Measurements from ENCODE around the gene CSNK2A1. TPM values are rescaled to one million over a fixed set of nuclear protein-coding genes. Genes with fewer than 3 reads are reported as not detected.

CSNK2A1 gene
- total RNA-seq, 2 experiments from 2014 or later: 111 to 124 TPM

DNA sequence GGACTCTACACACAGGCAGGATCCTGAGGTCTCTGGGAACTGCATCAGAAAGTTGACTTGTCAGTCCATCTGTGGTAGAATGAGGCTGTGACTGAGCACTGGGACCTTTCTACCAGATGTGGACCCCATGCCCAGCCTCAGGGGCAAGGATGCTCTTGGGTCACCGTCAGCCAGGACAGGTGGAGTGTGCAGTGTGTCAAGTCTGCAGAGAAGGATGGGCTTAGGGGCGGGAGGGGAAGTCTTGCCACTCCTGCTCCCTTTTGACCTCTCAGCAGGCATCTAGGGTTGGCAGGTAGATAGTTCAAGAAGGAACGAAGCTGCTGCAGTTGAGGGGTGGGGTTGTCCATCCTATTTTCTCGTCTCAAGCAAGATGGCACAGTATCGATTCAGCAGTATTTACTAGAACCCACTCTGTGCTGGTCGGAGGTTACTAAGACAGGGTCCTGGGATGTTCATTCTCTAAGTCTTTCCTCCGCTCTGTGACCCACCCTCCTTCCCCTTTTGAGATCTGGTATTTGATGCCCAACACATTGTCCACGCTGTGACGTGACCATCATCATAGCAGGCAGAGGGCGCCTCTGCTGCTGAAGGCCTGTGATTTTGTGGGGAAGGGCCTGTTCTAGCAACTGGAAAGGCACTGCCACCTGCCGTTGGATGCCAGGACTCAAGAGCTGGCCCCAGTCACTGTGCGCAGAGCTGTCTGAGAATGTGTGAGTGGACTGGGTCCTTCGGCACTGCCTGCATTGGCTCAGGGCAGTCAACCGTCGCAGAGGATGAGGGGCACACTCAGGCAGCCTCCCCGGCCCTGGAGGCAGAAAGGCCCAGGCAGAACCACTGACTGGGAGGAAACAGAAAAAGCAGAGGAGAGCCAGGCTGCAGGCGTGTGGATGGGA is 112.3 kb downstream of the CSNK2A1 start:
- Mint-ChIP-seq H3K4me3 (no peak overlapping the region), H3K4me1 (peaks cover 52% of the 10 kb centered on the region), H3K36me3 (peaks cover 54% of the 10 kb centered on the region)

GRCh38 chr20:430091-430999 is 113.2 kb downstream of the CSNK2A1 start:
- no peaks in the 10 kb centered on the region for H3K27me3 Mint-ChIP-seq
- DNase-seq (no peak), ATAC-seq (no peak)
- H3K27ac Mint-ChIP-seq: peak overlapping the region; percentile 35
- no peak overlapping the region for H3K4me3 Mint-ChIP-seq
- no peaks in the 10 kb centered on the region for H3K9me3 Mint-ChIP-seq (ENCODE audit: low read depth)
- H3K4me1 Mint-ChIP-seq: peaks cover 48% of the 10 kb centered on the region
- peaks cover 47% of the 10 kb centered on the region for H3K36me3 Mint-ChIP-seq
- CTCF ChIA-PET: interaction anchor here (1.0 kb wide), 1 partner anchor 8 kb away, joined by 5 read pairs; no protein-coding TSS in a partner anchor

More for the DNA sequence above, 112.3 kb downstream of the CSNK2A1 start:
- Mint-ChIP-seq H3K27ac (peak overlapping the region; percentile 64), H3K9me3 (ENCODE audit: low read depth) (no peaks in the 10 kb centered on the region), H3K27me3 (no peaks in the 10 kb centered on the region)
- CTCF ChIA-PET: interaction anchor here (0.6 to 1.0 kb wide), 2 partner anchors 51 to 77 kb away, joined by 4 to 6 read pairs; partner anchors contain the start of gene TRIB3
- DNase-seq (peak; percentile 58), ATAC-seq (no peak)

DNA sequence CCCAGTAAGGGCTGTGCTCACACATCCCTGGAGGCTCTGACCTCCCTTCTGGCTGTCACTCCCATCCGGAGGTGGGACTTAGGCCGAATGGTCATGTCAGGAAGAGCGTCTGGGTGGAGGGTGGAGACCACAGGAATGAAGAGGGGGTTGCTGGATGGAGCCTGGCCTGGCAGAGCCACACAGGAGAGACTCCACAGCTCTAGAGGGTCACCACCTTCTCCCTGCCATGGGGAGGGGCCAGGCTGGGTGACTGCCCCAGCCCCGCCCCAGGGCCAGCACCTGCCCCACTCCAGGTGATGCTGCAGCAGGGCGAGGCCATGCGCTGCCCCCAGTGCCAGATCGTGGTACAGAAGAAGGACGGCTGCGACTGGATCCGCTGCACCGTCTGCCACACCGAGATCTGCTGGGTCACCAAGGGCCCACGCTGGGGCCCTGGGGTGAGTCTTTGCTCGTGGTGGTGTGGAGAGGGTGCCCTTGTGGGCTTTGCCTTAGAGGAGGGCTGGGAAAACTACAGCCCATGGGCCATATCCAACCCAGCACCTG is 114.9 kb downstream of the CSNK2A1 start:
- DNase-seq (no peak), ATAC-seq (no peak)
- Mint-ChIP-seq H3K4me3 (no peak overlapping the region), H3K9me3 (ENCODE audit: low read depth) (no peaks in the 10 kb centered on the region), H3K27me3 (no peaks in the 10 kb centered on the region), H3K27ac (no peak overlapping the region), H3K4me1 (peaks cover 45% of the 10 kb centered on the region), H3K36me3 (peaks cover 48% of the 10 kb centered on the region)
- CTCF ChIA-PET: no interaction called here

- Mint-ChIP-seq H3K27me3 (no peaks in the 10 kb centered on the region), H3K36me3 (peaks cover 46% of the 10 kb centered on the region), H3K27ac (no peak overlapping the region), H3K4me3 (no peak overlapping the region), H3K4me1 (peaks cover 40% of the 10 kb centered on the region), H3K9me3 (ENCODE audit: low read depth) (no peaks in the 10 kb centered on the region)
- DNase-seq (no peak), ATAC-seq (no peak)
- CTCF ChIA-PET: interaction anchor here (0.9 to 1.6 kb wide), 3 partner anchors 14 to 72 kb away, joined by 3 to 4 read pairs (median 3); no protein-coding TSS in a partner anchor
Observed at GRCh38 chr20:427849-428657, 115.5 kb downstream of the CSNK2A1 start.

GRCh38 chr20:427401-427800 is 116.2 kb downstream of the CSNK2A1 start:
- H3K27me3 Mint-ChIP-seq: no peaks in the 10 kb centered on the region
- no peak overlapping the region for H3K4me3 Mint-ChIP-seq
- no peaks in the 10 kb centered on the region for H3K9me3 Mint-ChIP-seq (ENCODE audit: low read depth)
- CTCF ChIA-PET: interaction anchor here (0.9 to 1.6 kb wide), 3 partner anchors 14 to 71 kb away, joined by 3 to 4 read pairs (median 3); no protein-coding TSS in a partner anchor
- H3K36me3 Mint-ChIP-seq: peaks cover 51% of the 10 kb centered on the region
- H3K4me1 Mint-ChIP-seq: peaks cover 33% of the 10 kb centered on the region
- no peak overlapping the region for H3K27ac Mint-ChIP-seq
- no peak for DNase-seq
- no peak for ATAC-seq

- Mint-ChIP-seq H3K4me3 (no peak overlapping the region), H3K27me3 (no peaks in the 10 kb centered on the region), H3K4me1 (peaks cover 29% of the 10 kb centered on the region), H3K27ac (no peak overlapping the region), H3K36me3 (peaks cover 59% of the 10 kb centered on the region), H3K9me3 (ENCODE audit: low read depth) (no peaks in the 10 kb centered on the region)
- CTCF ChIA-PET: interaction anchor here (1.6 kb wide), 1 partner anchor 13 kb away, joined by 4 read pairs; no protein-coding TSS in a partner anchor
- DNase-seq: no peak
- no peak for ATAC-seq
Observed at GRCh38 chr20:426566-426965, 117.0 kb downstream of the CSNK2A1 start.

Other genes with a start within 250 kb of the CSNK2A1 start
- 10 to 100 TPM; 27.4 to 28.2 TPM for gene ZCCHC3, start 246.2 kb downstream of the CSNK2A1 start, total RNA-seq
- 1 to 10 TPM; 5.7 to 6.3 TPM for gene SOX12, start 218.2 kb downstream of the CSNK2A1 start, total RNA-seq
- 1 to 10 TPM; 2.9 to 5.0 TPM for gene NRSN2, start 196.7 kb downstream of the CSNK2A1 start, total RNA-seq
- gene TRIB3, start 163.0 kb downstream of the CSNK2A1 start, total RNA-seq: 10 to 100 TPM; 22.4 to 25.4 TPM
- gene RBCK1, start 135.5 kb downstream of the CSNK2A1 start, total RNA-seq: 100 to 1,000 TPM; 114 to 173 TPM
- gene TBC1D20, start 81.3 kb downstream of the CSNK2A1 start, total RNA-seq: 10 to 100 TPM; 28.3 to 29.4 TPM
- gene TCF15, start 66.5 kb upstream of the CSNK2A1 start, total RNA-seq: not detected
- gene SRXN1, start 109.4 kb upstream of the CSNK2A1 start, total RNA-seq: 10 to 100 TPM; 17.7 to 20.0 TPM
- not detected for gene SCRT2, start 132.0 kb upstream of the CSNK2A1 start, total RNA-seq
- gene SLC52A3, start 224.7 kb upstream of the CSNK2A1 start, total RNA-seq: not detected